Calu3 (cell line): Measurements from ENCODE around the gene BMP7. TPM values are rescaled to one million over a fixed set of nuclear protein-coding genes. Genes with fewer than 3 reads are reported as not detected.

Source experiments
- BruUV-seq: library from RNA; stranded (reverse); fragments of 400-500 nt; replicated peaks from 2 replicates; lab custom pipeline; 2021; lab: Mats Ljungman, UMichigan
- CTCF ChIA-PET: fragments of 300-600 bp; sonication (Branson Sonifier 250); formaldehyde crosslinking; loops from one replicate; lab custom pipeline; 2022; ENCODE audit warnings: antibody characterized with exemption; lab: Charles Lee
- DNase-seq: peaks from one replicate; pipeline ENCODE4 v3.0.0; 2022
- H3K27ac Mint-ChIP-seq: one replicate; pipeline ENCODE4 v1.8.0; 2022; ENCODE audit warnings: mixed read lengths; ENCODE audit not compliant: unreplicated experiment
- H3K27me3 Mint-ChIP-seq: one replicate; pipeline ENCODE4 v1.8.0; 2022; ENCODE audit warnings: mixed read lengths; ENCODE audit not compliant: unreplicated experiment
- H3K36me3 Mint-ChIP-seq: one replicate; pipeline ENCODE4 v1.8.0; 2022; ENCODE audit warnings: mild to moderate bottlenecking, moderate library complexity, mixed read lengths; ENCODE audit not compliant: insufficient read depth, unreplicated experiment
- H3K4me1 Mint-ChIP-seq: one replicate; pipeline ENCODE4 v1.8.0; 2022; ENCODE audit warnings: mild to moderate bottlenecking, low read depth, mixed read lengths; ENCODE audit not compliant: unreplicated experiment
- H3K4me3 Mint-ChIP-seq: one replicate; pipeline ENCODE4 v1.8.0; 2022; ENCODE audit warnings: mild to moderate bottlenecking, low read depth, moderate library complexity, mixed read lengths; ENCODE audit not compliant: unreplicated experiment
- H3K9me3 Mint-ChIP-seq: one replicate; pipeline ENCODE4 v1.8.0; 2022; ENCODE audit warnings: low read depth, mixed read lengths; ENCODE audit not compliant: unreplicated experiment
- intact Hi-C: fragments of 100-400 bp; cut with micrococcal nuclease; formaldehyde crosslinking; loops from one replicate; pipeline ENCODE4 v1.10.0; 2022; ENCODE audit not compliant: unreplicated experiment
- total RNA-seq: library from RNA; stranded (reverse); gene quantifications from 2 replicates; pipeline ENCODE4 v1.2.3, GENCODE V29; 2022
- TF ChIP-seq, protein P1 (sequence below): fragments of 200-600 bp; IDR thresholded peaks from one replicate; pipeline ENCODE4 v1.8.0; 2022; ENCODE audit warnings: antibody characterized with exemption; ENCODE audit not compliant: unreplicated experiment

The BMP7 gene
- total RNA-seq, 1 experiment from 2014 or later, result not detected

DNA sequence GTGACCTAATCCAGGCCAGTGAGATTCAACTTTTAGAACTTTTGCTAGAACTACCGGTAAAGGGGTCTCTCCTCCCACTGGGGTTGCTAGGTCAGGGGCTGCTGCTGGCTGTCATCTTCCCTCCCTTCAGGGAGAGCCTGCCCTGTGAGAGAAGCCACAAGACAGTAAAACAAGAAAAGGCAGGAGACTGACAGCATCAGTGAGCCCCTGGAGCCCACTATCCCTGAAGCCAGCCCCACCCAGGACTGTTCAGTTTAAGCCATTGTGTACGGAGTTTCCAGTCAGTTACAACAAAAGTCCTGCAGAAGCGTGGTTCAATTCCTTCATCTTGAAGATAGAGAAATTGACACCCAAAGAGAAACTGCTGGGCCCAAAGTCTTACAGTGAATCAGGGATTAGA, 7.9 kb upstream of the BMP7 start:
- TF ChIP-seq, protein P1, sequence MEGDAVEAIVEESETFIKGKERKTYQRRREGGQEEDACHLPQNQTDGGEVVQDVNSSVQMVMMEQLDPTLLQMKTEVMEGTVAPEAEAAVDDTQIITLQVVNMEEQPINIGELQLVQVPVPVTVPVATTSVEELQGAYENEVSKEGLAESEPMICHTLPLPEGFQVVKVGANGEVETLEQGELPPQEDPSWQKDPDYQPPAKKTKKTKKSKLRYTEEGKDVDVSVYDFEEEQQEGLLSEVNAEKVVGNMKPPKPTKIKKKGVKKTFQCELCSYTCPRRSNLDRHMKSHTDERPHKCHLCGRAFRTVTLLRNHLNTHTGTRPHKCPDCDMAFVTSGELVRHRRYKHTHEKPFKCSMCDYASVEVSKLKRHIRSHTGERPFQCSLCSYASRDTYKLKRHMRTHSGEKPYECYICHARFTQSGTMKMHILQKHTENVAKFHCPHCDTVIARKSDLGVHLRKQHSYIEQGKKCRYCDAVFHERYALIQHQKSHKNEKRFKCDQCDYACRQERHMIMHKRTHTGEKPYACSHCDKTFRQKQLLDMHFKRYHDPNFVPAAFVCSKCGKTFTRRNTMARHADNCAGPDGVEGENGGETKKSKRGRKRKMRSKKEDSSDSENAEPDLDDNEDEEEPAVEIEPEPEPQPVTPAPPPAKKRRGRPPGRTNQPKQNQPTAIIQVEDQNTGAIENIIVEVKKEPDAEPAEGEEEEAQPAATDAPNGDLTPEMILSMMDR, result no peak
- Mint-ChIP-seq H3K27ac (no peak overlapping the region), H3K4me3 (no peak overlapping the region), H3K9me3 (no peaks in the 10 kb centered on the region), H3K27me3 (peaks cover 100% of the 10 kb centered on the region), H3K36me3 (no peaks in the 10 kb centered on the region), H3K4me1 (no peaks in the 10 kb centered on the region)
- DNase-seq, result no peak
- CTCF ChIA-PET, result no interaction called here
- intact Hi-C loops, result no loop called here
- BruUV-seq, result no TSS peak

DNA sequence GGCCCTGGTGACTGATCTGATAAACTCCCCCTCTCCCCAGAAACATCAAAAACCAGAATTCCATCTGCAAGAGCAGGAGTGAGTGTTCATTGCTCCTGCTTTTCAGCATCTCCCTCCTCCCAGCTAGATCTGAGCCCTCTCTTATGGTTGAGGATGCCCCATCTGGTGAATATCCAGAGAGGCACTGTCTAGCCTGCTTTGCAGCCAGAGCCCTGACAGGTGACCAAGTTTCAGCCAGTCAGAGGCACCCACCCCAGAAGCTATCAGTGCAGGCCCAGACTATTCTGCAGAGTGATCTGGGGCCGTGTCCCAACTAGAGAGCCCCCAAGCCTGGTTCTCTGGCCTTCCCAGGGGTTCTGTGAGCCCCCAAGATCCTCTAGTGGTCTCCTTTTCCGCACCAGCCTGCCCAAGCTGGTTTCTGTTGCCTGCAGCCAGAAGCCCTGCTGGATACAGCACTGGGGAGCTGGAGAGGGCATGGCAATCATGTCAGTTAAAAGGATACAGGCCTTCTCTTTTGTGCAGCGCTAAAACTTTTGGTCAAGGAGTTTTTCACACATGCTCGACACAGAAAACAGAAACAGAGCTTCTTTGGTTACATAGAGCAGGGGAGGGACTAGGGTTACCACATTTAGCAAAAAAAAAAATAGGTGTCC, 6.6 kb upstream of the BMP7 start:
- CTCF ChIA-PET, result no interaction called here
- intact Hi-C loops, result no loop called here
- no TSS peak for BruUV-seq
- no peaks in the 10 kb centered on the region for H3K9me3 Mint-ChIP-seq
- DNase-seq, result no peak
- H3K4me1 Mint-ChIP-seq, result no peaks in the 10 kb centered on the region
- peaks cover 100% of the 10 kb centered on the region for H3K27me3 Mint-ChIP-seq
- H3K27ac Mint-ChIP-seq, result no peak overlapping the region
- TF ChIP-seq, protein P1, result no peak
- H3K4me3 Mint-ChIP-seq, result no peak overlapping the region
- H3K36me3 Mint-ChIP-seq, result no peaks in the 10 kb centered on the region

- no peak for DNase-seq
- no peaks in the 10 kb centered on the region for H3K36me3 Mint-ChIP-seq
- peaks cover 95% of the 10 kb centered on the region for H3K27me3 Mint-ChIP-seq
- TF ChIP-seq, protein P1, result no peak
- BruUV-seq, result no TSS peak
- no peak overlapping the region for H3K4me3 Mint-ChIP-seq
- H3K9me3 Mint-ChIP-seq, result no peaks in the 10 kb centered on the region
- CTCF ChIA-PET, result no interaction called here
- no peaks in the 10 kb centered on the region for H3K4me1 Mint-ChIP-seq
- intact Hi-C loops, result no loop called here
- H3K27ac Mint-ChIP-seq, result no peak overlapping the region
Observed at GRCh38 chr20:57270204-57270984, 4.0 kb upstream of the BMP7 start.

- DNase-seq, result no peak
- H3K27me3 Mint-ChIP-seq, result peaks cover 95% of the 10 kb centered on the region
- BruUV-seq, result no TSS peak
- no peaks in the 10 kb centered on the region for H3K4me1 Mint-ChIP-seq
- TF ChIP-seq, protein P1, result no peak
- no peaks in the 10 kb centered on the region for H3K9me3 Mint-ChIP-seq
- no peak overlapping the region for H3K4me3 Mint-ChIP-seq
- intact Hi-C loops, result no loop called here
- CTCF ChIA-PET, result no interaction called here
- H3K27ac Mint-ChIP-seq, result no peak overlapping the region
- H3K36me3 Mint-ChIP-seq, result no peaks in the 10 kb centered on the region
Observed at GRCh38 chr20:57269148-57269984, 2.9 kb upstream of the BMP7 start.
